Activated CD4-positive, alpha-beta T cell treated with anti-CD3 and anti-CD28 coated beads, Interleukin-2, Interleukin-6, amounts not matched to agents 100 ng/mL and 50 ng/mL, durations not matched to agents 16 hours and 8 hours (primary cell): ENCODE data around the gene LRRC18.

Experiments used
- DNase-seq: peaks from one replicate; pipeline ENCODE4 v3.0.0-alpha.2; 2020

Gene LRRC18

DNA sequence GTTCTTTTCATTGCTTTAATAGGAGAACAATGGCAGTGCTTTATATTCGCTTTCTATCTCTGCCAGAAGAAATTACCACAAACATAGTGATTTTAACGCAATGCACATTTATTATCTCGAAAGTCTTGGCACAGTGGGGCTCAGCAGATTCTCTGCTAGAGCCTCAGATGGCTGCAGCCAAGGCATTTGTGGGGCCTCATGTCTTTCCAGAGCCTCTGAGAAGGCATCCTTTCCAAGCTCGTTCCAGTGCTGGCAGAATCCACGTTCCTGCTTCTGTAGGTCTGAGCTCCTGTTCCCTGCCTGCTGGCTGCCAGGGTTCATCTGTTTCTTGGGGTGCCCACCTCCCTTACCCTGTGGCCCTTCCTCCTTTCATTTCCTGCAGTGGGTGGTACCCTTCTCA is 60.2 kb downstream of the LRRC18 start:
- no peak for DNase-seq

- no peak for DNase-seq
Measured at GRCh38 chr10:48878091-48878490, 61.5 kb downstream of the LRRC18 start.

DNA sequence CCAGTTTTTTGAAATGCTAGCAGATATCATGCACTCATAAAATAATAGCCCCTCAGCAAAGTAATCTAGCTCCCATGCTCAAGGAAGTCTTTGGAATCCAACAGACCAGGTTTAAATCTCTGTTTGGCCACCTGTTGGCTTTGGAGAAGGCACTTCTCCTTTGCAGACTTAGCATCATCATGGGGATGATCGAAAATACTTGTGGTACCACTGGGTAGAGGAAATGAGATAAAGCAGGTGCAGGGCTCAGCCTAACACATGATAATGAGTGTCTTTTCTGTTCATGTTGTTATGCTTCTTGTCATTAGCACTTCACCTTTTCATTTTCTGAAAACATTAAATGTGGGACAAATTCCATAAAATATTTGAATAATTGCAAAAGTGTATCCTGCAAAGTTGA is 67.4 kb downstream of the LRRC18 start:
- no peak for DNase-seq
